ENCODE data around the gene TCF3.

- TF ChIP-seq SP1 (IDR thresholded peaks at IDR 0.05) = no peak
- TF ChIP-seq MAX (IDR thresholded peaks at IDR 0.05) = no peak
- TF ChIP-seq CTCF (IDR thresholded peaks at IDR 0.05; ENCODE audit: low read depth, low read length, missing input control) = no peak
- TF ChIP-seq GABPA (IDR thresholded peaks at IDR 0.05 in 1 of 2, conservative IDR thresholded peaks at IDR 0.05 in 1 of 2) = no peak
- no peak for TF ChIP-seq ZBTB33 (IDR thresholded peaks at IDR 0.05)
- TF ChIP-seq NR2F2 (IDR thresholded peaks at IDR 0.05) = no peak
- TF ChIP-seq FOXA1 (IDR thresholded peaks at IDR 0.05) = no peak
- no peak for TF ChIP-seq JUND (IDR thresholded peaks at IDR 0.05)
- no peak for TF ChIP-seq REST (IDR thresholded peaks at IDR 0.05)
- no peak for TF ChIP-seq TAF1 (conservative IDR thresholded peaks at IDR 0.05)
- no peak for TF ChIP-seq ATF3 (IDR thresholded peaks at IDR 0.05)
- no peak for TF ChIP-seq RAD21 (IDR thresholded peaks at IDR 0.05)
Measured at GRCh38 chr19:1609680-1610474, 42.5 kb downstream of the TCF3 start.
